ENCODE data around the gene TEKT3.

DNA sequence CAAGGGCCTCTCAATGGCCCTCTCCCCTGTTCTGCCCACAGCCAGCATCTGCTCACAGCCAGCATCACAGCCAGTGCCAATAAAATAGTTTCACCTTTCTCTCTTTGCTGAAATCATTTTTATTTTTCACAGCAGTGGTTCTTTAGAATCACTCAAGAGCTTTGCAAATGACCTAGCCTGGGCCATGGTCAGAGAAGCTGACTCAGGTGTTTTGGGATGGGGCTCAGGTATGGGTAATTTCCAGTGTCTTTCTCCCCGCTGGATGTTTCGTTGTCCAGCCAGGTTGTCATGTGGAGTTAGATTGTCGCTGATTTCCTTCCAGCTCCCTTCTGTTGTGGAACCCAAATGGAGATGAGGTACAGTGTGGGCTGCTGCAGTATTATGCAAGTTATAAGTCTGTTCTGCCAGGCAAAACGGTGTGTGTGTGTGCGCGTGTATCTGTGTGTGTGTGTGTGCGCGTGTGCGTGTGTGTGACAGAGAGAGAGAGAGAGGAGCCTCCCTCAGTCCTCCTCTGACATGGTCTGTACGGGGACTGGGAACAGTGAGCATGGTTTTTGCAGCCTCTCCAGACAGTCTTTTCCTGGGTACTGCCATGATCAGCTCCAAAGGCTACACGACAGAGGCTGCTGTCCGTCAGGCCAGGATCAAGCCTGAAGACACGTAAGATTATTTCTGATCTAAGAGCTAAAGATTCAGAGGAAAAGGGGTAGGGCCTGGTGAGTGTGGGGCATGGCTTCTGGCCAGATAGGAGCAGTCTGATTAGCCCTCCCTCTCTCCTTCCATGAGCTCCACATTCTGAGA lies 74.9 kb downstream of the TEKT3 start:
- TF ChIP-seq CTCF (IDR thresholded peaks at IDR 0.05), result no peak
- no peak for TF ChIP-seq EP300 (IDR thresholded peaks at IDR 0.05)

Measured in esophagus muscularis mucosa (tissue), 3 donors.